AG10803 (cell line): ENCODE data around the gene R3HCC1L.
"Not testable (repeated sequence)": the region's sequence is repeated elsewhere in the genome, so short reads cannot be mapped to it uniquely, and the experiment has no call there.

Experiments used
- DNase-seq: peaks from one replicate; pipeline ENCODE4 v3.0.0; 2010; ENCODE audit warnings: low read depth
- H3K4me3 ChIP-seq: 2 replicates; pipeline ENCODE4 v1.5.1; 2011; ENCODE audit warnings: mild to moderate bottlenecking, low read length, control low read depth
- CTCF ChIP-seq: conservative IDR thresholded peaks from 2 replicates; pipeline ENCODE4 v1.5.1; 2011; ENCODE audit warnings: mild to moderate bottlenecking, low read length, control low read depth, inconsistent platforms

R3HCC1L gene

GRCh38 chr10:98128802-98129201 is 5.7 kb upstream of the R3HCC1L start:
- no peak for TF ChIP-seq CTCF
- DNase-seq, result no peak
- H3K4me3 ChIP-seq, result no peak overlapping the region

- no peak overlapping the region for H3K4me3 ChIP-seq
- no peak for DNase-seq
- no peak for TF ChIP-seq CTCF
These were observed 2.8 kb upstream of the R3HCC1L start for GRCh38 chr10:98131619-98132018.

- H3K4me3 ChIP-seq, DNase-seq: not testable (repeated sequence)
These were observed 1.2 kb upstream of the R3HCC1L start for GRCh38 chr10:98133075-98133752.

GRCh38 chr10:98134117-98134430 is 383 bp upstream of the R3HCC1L start:
- DNase-seq, result no peak
- H3K4me3 ChIP-seq, result peak overlapping the region; percentile 94
- no peak for TF ChIP-seq CTCF

DNA sequence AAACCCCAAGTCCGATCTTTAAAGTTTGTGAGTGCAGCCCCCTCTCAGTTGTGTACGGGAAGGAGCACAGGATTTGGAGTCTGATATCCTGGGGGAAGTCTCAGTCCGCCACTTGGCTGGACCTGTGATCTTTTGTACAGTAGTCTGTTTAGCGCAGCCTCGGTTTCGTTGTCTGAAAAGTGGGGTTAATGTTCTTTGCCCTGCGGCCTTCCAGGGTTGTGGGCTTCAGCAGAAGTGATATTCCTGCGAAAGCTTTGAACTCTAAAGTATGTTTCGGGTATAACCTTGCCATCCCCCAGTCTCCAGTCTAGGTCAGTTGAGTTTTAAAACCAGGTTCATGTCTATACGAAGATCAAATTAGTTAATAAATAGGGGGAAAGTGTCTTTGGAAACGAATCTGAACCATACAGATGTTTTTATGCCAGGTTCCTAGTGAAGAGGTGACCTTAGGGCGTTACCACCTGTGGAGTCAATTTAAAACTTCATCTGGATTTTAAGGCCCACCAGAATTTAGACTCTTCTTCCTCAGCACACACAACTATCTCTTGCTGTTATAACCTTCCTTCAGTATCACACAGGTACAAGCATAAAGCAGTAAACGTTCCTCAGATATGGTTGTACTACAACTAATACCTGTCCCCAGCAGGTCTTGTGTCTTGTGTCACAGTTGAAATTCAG is 904 bp downstream of the R3HCC1L start:
- no peak for TF ChIP-seq CTCF
- DNase-seq, result peak; percentile 21
- H3K4me3 ChIP-seq, result peak overlapping the region; percentile 94

GRCh38 chr10:98136775-98137174 is 2.3 kb downstream of the R3HCC1L start:
- not testable (repeated sequence) for H3K4me3 ChIP-seq, DNase-seq

DNA sequence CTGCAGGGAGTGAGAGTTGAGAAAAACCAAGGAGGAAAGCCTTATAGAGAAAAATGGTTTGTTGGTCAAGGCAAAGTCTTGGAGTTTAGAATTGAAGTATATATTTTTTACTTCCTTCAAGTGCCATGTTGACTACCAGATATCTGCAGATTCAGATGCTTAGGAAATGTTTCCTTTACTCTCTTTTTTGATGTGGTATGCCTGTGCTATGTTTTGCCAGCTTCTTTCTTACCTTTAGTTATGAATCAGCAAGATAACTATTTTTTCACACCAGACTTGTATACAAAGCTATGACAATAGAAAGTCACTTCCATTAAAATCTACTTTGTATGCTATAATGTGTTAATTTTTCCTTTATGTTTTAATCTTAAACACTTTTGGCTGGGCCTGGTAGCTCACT is 3.6 kb downstream of the R3HCC1L start:
- no peak for TF ChIP-seq CTCF
- H3K4me3 ChIP-seq, result no peak overlapping the region
- no peak for DNase-seq

DNA sequence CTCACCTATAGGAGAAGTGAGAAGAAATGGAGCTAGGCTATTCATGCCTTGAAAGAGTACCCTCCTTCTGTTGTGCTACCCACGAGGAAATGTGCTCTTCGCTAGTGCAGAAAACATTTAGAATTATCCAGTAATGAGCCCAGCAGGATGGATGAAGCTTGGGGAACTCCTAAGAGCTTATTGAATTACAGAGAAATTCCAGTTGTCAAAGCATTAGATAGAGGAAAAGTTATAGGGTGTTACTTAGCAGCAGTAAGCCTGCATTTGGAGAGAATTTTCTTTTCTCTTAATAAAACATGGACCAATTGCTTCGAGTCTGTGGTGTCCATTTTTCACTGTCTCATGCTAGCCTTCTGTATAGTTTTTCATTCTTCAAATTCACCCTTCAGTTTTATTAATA is 5.0 kb downstream of the R3HCC1L start:
- TF ChIP-seq CTCF, result no peak
- DNase-seq, result no peak
- H3K4me3 ChIP-seq, result no peak overlapping the region
